HG03280 (cell line): ENCODE results near the gene ATP11B.

Experiments used
- ATAC-seq: cut with Tn5 transposase; IDR thresholded peaks from one replicate; pipeline ENCODE4 v1.9.1; 2021; ENCODE audit warnings: mild to moderate bottlenecking, moderate library complexity; ENCODE audit not compliant: unreplicated experiment

Gene ATP11B

GRCh38 chr3:182908471-182908870, 115.2 kb downstream of the ATP11B start:
- ATAC-seq = no peak

- ATAC-seq = no peak
These were observed 116.2 kb downstream of the ATP11B start for GRCh38 chr3:182909318-182910040.

GRCh38 chr3:182910936-182911781, 117.9 kb downstream of the ATP11B start:
- no peak for ATAC-seq

GRCh38 chr3:182911782-182912111, 118.4 kb downstream of the ATP11B start:
- ATAC-seq = no peak

GRCh38 chr3:182912474-182912873, 119.2 kb downstream of the ATP11B start:
- no peak for ATAC-seq

- peak; percentile 83 for ATAC-seq
These were observed 120.6 kb downstream of the ATP11B start for GRCh38 chr3:182913889-182914288.

- peak; percentile 38 for ATAC-seq
These were observed 121.0 kb downstream of the ATP11B start for GRCh38 chr3:182914341-182914740.

GRCh38 chr3:182917134-182917533, 123.8 kb downstream of the ATP11B start:
- ATAC-seq = no peak

GRCh38 chr3:182919866-182920357, 126.6 kb downstream of the ATP11B start:
- ATAC-seq = no peak

GRCh38 chr3:182920515-182921084, 127.3 kb downstream of the ATP11B start:
- no peak for ATAC-seq

GRCh38 chr3:182921665-182922355, 128.5 kb downstream of the ATP11B start:
- ATAC-seq = no peak

GRCh38 chr3:182925330-182925943, 132.1 kb downstream of the ATP11B start:
- ATAC-seq = peak; percentile 89

- no peak for ATAC-seq
These were observed 132.6 kb downstream of the ATP11B start for GRCh38 chr3:182925944-182926337.

GRCh38 chr3:182935803-182936202, 142.5 kb downstream of the ATP11B start:
- ATAC-seq = no peak

- ATAC-seq = no peak
These were observed 143.1 kb downstream of the ATP11B start for GRCh38 chr3:182936239-182936917.

- no peak for ATAC-seq
These were observed 143.6 kb downstream of the ATP11B start for GRCh38 chr3:182936918-182937285.

- ATAC-seq = no peak
These were observed 144.2 kb downstream of the ATP11B start for GRCh38 chr3:182937293-182938051.

- ATAC-seq = no peak
These were observed 147.0 kb downstream of the ATP11B start for GRCh38 chr3:182940266-182940808.

GRCh38 chr3:182941719-182942118, 148.4 kb downstream of the ATP11B start:
- no peak for ATAC-seq
